Measurements from ENCODE around the gene AGTRAP. TPM values are rescaled to one million over a fixed set of nuclear protein-coding genes. Genes with fewer than 3 reads are reported as not detected.

AGTRAP gene
- total RNA-seq, 2 experiments from 2014 or later, result 20.3 to 21.7 TPM

DNA sequence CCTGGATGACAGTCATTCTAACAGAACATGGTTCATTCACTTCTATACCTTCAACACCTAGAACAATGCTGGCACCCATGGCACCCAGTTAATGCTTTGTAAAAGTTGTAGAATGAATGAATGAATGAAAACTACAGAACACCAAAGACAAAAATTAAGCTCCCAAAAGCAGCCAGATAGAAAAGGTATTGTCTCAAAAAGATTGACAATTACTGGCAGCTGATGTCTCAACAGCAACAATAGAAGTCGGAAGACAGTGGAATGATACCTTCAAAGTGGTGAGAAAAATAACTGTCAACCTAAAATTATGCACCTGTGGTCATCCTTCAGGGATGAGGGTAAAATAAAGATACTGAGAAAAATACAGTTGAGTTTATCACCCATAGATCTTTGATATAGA lies 21.1 kb downstream of the AGTRAP start:
- Mint-ChIP-seq H3K36me3 (ENCODE audit: low read depth) (no peaks in the 10 kb centered on the region), H3K27ac (no peak overlapping the region), H3K4me1 (ENCODE audit: low read depth) (peaks cover 5% of the 10 kb centered on the region), H3K27me3 (ENCODE audit: low read depth) (peaks cover 4% of the 10 kb centered on the region), H3K9me3 (no peaks in the 10 kb centered on the region), H3K4me3 (no peak overlapping the region)
- CTCF ChIA-PET, result interaction anchor here (0.6 to 1.2 kb wide), 2 partner anchors 14 to 37 kb away, joined by 3 read pairs; no protein-coding TSS in a partner anchor
- DNase-seq, result no peak
- intact Hi-C loops (cut with micrococcal nuclease), result no loop called here

DNA sequence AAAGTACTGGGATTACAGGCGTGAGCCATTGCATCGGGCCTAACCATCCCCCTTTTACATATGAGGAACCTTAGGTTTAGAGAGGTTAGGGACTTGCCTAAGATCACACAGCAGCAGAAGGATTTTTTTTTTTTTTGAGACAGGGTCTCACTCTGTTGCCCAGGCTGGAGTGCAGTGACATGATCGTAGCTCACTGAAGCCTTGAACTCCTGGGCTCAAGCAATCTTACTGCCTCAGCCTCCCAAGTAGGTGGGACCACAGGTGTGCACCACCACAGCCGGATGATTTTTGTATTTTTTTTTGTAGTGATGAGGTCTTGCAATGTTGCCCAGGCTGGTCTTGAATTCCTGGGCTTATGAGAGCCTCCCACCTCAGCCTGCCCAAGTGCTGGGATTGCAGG lies 23.9 kb downstream of the AGTRAP start:
- Mint-ChIP-seq H3K4me1 (ENCODE audit: low read depth) (peaks cover 5% of the 10 kb centered on the region), H3K27me3 (ENCODE audit: low read depth) (peaks cover 10% of the 10 kb centered on the region), H3K4me3 (no peak overlapping the region), H3K36me3 (ENCODE audit: low read depth) (no peaks in the 10 kb centered on the region), H3K9me3 (no peaks in the 10 kb centered on the region), H3K27ac (no peak overlapping the region)
- DNase-seq, result no peak
- intact Hi-C loops (cut with micrococcal nuclease), result no loop called here
- CTCF ChIA-PET, result no interaction called here

DNA sequence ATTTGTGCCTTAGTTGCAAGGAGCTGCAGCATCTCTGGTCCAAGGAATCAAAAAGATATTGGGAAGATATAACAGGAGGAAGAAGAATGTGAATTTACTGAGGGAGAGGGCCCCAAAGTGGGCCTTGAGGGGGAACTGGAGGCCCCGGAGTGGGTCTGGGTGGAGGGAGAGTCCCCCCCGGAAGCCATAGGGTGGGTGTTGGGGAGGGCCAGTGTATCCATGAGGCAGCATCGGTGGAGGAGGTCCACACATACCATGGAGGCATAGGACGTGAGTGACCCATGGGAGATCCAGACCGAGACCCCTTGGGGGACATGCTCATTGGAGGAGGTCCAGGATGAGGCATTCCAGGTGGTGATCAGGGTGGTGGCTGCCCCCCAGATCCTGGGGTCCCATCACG lies 25.3 kb downstream of the AGTRAP start:
- H3K27ac Mint-ChIP-seq, result no peak overlapping the region
- peaks cover 10% of the 10 kb centered on the region for H3K27me3 Mint-ChIP-seq (ENCODE audit: low read depth)
- no peaks in the 10 kb centered on the region for H3K9me3 Mint-ChIP-seq
- peaks cover 5% of the 10 kb centered on the region for H3K4me1 Mint-ChIP-seq (ENCODE audit: low read depth)
- no peak overlapping the region for H3K4me3 Mint-ChIP-seq
- no peaks in the 10 kb centered on the region for H3K36me3 Mint-ChIP-seq (ENCODE audit: low read depth)
- intact Hi-C loops (cut with micrococcal nuclease), result no loop called here
- no peak for DNase-seq
- CTCF ChIA-PET, result no interaction called here

DNA sequence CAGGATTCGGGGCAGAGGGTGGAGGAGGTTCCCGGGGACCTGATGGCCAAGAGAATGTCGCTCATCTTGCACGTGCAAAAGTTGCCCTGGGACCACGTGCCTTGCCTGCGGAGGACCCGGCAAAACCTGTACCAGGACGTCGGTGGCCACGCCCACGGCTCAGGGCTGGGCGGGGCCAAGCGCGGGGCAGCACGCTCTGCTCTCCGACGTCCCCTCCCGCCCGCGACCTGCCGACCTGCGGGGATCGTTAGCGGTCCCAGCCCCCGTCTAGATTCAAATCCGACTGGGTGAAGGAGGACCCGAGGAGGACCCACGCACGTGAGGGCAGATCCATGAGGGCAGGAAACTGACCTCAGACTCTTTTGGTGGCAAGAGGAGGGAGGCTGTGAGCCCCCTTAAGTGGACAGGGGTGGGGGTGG lies 26.1 kb downstream of the AGTRAP start, which contains the start of gene C1orf167:
Gene C1orf167, plus strand, starts transcription at position 206 of the 419 bp plus-strand sequence. CDS start 2,208 bp downstream, outside the sequence.
- intact Hi-C loops (cut with micrococcal nuclease), result no loop called here
- peaks cover 10% of the 10 kb centered on the region for H3K27me3 Mint-ChIP-seq (ENCODE audit: low read depth)
- DNase-seq, result peak; percentile 30
- no peak within 1 kb of the TSS for H3K27ac Mint-ChIP-seq
- H3K4me1 Mint-ChIP-seq (ENCODE audit: low read depth), result peaks cover 5% of the 10 kb centered on the region
- H3K36me3 Mint-ChIP-seq (ENCODE audit: low read depth), result no peaks in the 10 kb centered on the region
- peak within 1 kb of the TSS; percentile 21 for H3K4me3 Mint-ChIP-seq
- CTCF ChIA-PET, result no interaction called here
- no peaks in the 10 kb centered on the region for H3K9me3 Mint-ChIP-seq

DNA sequence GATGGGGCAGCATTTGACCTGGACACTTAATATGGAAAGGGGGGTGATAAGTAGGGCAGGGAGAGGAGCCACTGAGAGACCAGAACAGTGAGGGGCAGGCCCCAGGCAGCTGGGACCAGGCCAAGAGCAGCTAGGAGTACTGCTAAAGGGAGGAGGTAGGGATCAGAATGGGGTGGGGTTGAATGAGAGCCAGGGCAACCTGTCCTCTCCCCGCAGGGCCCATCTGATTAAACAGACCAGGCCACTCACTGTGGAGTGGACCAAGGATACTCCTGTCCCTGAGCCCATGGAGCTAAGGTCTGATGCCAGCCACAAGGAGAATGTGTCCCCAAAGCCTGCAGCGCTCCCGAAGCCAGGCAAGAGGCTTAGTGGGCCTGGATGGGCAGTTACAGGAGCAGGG lies 28.2 kb downstream of the AGTRAP start:
- Mint-ChIP-seq H3K36me3 (ENCODE audit: low read depth) (no peaks in the 10 kb centered on the region), H3K27me3 (ENCODE audit: low read depth) (peaks cover 10% of the 10 kb centered on the region), H3K27ac (no peak overlapping the region), H3K4me1 (ENCODE audit: low read depth) (peaks cover 5% of the 10 kb centered on the region), H3K4me3 (no peak overlapping the region), H3K9me3 (no peaks in the 10 kb centered on the region)
- DNase-seq, result no peak
- CTCF ChIA-PET, result no interaction called here
- intact Hi-C loops (cut with micrococcal nuclease), result no loop called here

DNA sequence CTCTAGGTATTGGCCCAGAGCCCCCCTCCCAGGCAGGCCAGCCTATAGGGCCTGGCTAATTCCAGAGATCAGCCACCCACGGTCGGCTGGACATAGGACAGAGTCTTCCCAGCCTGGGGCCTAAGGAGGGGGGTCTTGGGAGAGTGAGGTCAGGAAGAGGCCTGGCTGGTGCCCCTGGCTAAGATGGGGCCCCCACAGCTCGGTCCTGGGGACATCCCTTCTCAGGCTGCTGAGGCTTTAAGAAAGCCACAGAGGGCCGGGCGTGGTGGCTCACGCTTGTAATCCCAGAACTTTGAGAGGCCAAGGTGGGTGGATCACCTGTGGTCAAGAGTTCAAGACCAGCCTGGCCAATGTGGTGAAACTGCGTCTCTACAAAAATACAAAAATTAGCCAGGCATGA lies 28.6 kb downstream of the AGTRAP start:
- Mint-ChIP-seq H3K4me1 (ENCODE audit: low read depth) (peaks cover 5% of the 10 kb centered on the region), H3K4me3 (no peak overlapping the region), H3K36me3 (ENCODE audit: low read depth) (no peaks in the 10 kb centered on the region), H3K27ac (no peak overlapping the region), H3K27me3 (ENCODE audit: low read depth) (peaks cover 10% of the 10 kb centered on the region), H3K9me3 (no peaks in the 10 kb centered on the region)
- CTCF ChIA-PET, result interaction anchor here (0.6 kb wide), 1 partner anchor 149 kb away, joined by 4 read pairs; no protein-coding TSS in a partner anchor
- intact Hi-C loops (cut with micrococcal nuclease), result no loop called here
- DNase-seq, result no peak

DNA sequence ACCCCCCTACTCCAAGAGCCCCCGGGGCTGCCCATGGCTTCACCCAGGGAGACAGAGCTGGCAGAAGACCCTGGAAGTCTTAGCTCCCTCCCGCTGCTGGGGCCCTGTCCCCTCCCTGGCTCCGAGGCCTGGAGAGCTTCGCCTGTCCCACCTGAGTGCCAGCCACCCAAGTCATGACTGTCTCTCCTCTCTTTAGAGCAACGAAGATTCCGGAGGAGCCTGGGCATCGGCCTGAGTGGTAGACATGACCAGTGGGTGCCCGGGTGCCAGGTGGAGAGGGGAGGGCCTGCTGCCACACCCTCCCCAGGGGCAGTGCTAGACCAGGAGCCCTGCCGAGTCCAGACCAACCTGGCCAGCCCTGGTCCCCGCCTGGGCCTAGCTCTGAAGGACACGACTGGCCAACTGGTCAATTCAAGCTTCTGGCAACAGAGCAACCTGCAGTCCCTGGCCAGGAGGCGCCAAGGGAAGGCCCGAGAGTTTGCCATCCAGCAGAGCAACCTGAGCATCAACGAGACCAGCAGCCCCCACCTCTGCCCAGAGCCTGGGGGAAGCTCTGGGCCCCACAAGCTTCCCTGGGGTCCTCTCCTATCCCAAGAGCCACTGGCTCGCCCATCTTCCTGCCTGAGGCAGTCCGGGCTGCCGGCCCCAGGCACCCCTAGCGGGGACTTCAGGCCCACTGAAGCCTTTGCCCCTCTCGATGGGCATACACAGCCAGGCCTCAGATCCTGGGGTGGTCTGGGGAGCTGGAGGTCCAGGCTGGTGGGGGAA lies 29.9 kb downstream of the AGTRAP start:
- Mint-ChIP-seq H3K4me1 (ENCODE audit: low read depth) (peaks cover 5% of the 10 kb centered on the region), H3K4me3 (no peak overlapping the region), H3K27me3 (ENCODE audit: low read depth) (peaks cover 6% of the 10 kb centered on the region), H3K36me3 (ENCODE audit: low read depth) (no peaks in the 10 kb centered on the region), H3K9me3 (no peaks in the 10 kb centered on the region), H3K27ac (no peak overlapping the region)
- intact Hi-C loops (cut with micrococcal nuclease), result no loop called here
- DNase-seq, result no peak
- CTCF ChIA-PET, result no interaction called here

DNA sequence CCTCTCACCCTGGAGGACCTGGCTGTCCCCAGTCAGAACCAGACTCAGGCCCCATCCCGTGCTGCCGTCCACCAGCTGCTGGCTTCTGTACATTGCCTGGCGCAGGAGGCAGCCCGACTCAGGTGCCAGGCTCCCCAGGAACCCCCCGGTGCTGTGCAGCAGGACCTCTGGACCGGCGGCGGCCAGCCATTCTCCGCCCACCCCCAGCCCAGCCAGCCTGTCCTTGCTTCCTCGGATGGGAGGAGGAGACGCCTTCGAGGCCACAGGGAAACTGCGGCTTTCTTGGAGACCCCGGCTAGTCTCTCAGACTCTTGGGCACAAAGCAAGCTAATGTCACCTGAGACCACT lies 30.5 kb downstream of the AGTRAP start:
- no peak overlapping the region for H3K27ac Mint-ChIP-seq
- CTCF ChIA-PET, result no interaction called here
- no peak for DNase-seq
- peaks cover 6% of the 10 kb centered on the region for H3K27me3 Mint-ChIP-seq (ENCODE audit: low read depth)
- no peak overlapping the region for H3K4me3 Mint-ChIP-seq
- H3K36me3 Mint-ChIP-seq (ENCODE audit: low read depth), result no peaks in the 10 kb centered on the region
- H3K4me1 Mint-ChIP-seq (ENCODE audit: low read depth), result peaks cover 5% of the 10 kb centered on the region
- no peaks in the 10 kb centered on the region for H3K9me3 Mint-ChIP-seq
- intact Hi-C loops (cut with micrococcal nuclease), result no loop called here

DNA sequence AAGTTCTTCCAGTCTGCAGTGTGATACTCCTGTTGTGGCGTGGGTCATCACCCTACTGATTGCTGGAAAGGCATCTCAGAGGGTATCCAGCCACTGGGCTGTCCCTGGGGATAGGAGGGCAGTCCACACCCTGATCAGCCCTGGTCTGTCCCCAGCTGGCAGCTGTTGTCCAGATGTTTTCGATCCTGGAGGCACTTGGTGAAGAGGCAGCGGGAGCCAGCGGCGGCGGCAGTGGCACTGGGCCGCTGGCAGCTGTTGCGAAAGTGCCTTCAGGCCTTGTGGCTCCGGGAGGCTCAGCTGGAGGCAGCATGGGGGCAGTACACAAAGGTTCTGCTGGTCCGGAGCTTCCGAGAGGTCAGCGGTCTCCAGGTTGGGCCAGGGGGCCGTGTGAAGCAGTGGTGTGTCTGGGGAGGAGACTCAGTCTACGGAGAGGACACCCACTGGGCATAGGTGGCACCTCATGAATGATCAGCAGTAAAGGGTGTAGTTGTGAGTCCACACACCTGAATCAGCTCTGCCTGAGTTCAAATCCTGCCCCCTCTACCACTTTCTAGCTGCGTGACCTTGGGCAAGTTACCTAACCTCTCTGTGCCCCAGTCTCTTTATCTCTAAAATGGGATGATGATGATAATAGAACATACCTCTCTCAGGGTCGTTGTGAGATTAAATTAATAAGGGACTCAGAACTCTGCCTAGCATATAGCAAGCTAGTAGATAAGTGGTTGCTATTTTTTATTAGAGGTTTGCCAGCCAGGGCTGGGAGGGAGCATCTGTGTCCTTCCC lies 32.2 kb downstream of the AGTRAP start:
- Mint-ChIP-seq H3K4me1 (ENCODE audit: low read depth) (no peaks in the 10 kb centered on the region), H3K36me3 (ENCODE audit: low read depth) (no peaks in the 10 kb centered on the region), H3K9me3 (no peaks in the 10 kb centered on the region), H3K27ac (no peak overlapping the region), H3K27me3 (ENCODE audit: low read depth) (no peaks in the 10 kb centered on the region), H3K4me3 (no peak overlapping the region)
- CTCF ChIA-PET, result no interaction called here
- intact Hi-C loops (cut with micrococcal nuclease), result no loop called here
- DNase-seq, result no peak

DNA sequence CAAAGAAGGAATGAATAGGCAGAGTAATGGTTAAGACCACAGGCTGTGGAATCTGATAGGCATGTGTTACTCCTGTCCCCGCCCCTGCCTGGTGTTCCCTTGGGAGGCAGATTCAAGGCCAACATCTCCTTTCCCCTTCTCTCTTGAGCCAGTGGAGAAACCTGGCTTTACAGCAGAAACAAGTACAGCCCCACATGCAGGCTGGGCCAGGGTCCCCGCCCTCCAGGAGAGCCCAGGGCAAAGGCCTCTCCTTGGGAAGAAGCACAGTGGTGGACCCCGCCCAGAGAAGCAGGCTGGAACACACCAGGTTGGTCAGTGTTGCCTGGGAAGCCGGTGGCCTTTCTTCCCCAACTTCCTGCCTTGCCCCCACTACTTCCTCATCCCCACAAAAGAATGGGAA lies 32.9 kb downstream of the AGTRAP start:
- intact Hi-C loops (cut with micrococcal nuclease), result no loop called here

DNA sequence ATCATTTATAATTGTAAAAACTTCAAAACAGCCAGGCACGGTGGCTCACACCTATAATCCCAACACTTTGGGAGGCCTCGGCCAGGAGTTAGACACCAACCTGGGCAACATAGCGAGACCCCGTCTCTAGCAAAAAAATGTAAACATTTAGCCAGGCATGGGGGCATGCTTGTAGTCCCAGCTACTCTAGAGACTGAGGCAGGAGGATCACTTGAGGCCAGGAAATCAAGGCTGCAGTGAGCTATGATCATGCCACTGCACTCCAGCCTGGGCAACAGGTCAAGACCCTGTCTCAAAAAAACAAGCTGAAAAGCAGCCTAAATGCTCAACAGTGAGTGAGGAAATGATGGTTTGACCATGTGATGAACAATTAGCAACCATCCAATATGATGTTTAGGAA lies 33.3 kb downstream of the AGTRAP start:
- H3K27ac Mint-ChIP-seq, result no peak overlapping the region
- no peaks in the 10 kb centered on the region for H3K9me3 Mint-ChIP-seq
- no peaks in the 10 kb centered on the region for H3K36me3 Mint-ChIP-seq (ENCODE audit: low read depth)
- no peaks in the 10 kb centered on the region for H3K27me3 Mint-ChIP-seq (ENCODE audit: low read depth)
- H3K4me3 Mint-ChIP-seq, result no peak overlapping the region
- no peaks in the 10 kb centered on the region for H3K4me1 Mint-ChIP-seq (ENCODE audit: low read depth)
- intact Hi-C loops (cut with micrococcal nuclease), result no loop called here
- DNase-seq, result no peak
- CTCF ChIA-PET, result no interaction called here

More for the DNA sequence above, 32.9 kb downstream of the AGTRAP start:
- H3K9me3 Mint-ChIP-seq, result no peaks in the 10 kb centered on the region
- no peaks in the 10 kb centered on the region for H3K27me3 Mint-ChIP-seq (ENCODE audit: low read depth)
- no peak for DNase-seq
- H3K36me3 Mint-ChIP-seq (ENCODE audit: low read depth), result no peaks in the 10 kb centered on the region
- H3K4me1 Mint-ChIP-seq (ENCODE audit: low read depth), result no peaks in the 10 kb centered on the region
- CTCF ChIA-PET, result no interaction called here
- no peak overlapping the region for H3K27ac Mint-ChIP-seq
- H3K4me3 Mint-ChIP-seq, result no peak overlapping the region

DNA sequence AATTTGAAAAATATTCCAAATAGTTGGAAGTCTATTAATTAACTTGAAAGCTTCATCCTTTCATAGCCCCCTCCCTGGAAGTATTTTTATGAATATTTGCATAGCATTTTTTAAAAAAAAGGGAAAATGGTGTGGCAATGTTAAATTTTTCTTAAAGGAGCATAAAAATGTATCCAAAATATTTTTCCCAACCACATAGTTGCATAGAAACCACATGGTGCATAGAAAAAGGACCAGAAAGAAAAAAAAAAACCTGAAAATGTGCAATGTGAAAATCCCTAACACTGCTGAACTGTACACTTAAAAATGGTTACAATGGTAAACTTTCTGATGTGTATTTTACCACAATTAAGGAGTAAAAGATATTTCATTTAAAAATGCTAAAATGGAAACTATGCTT lies 34.1 kb downstream of the AGTRAP start:
- CTCF ChIA-PET, result no interaction called here
- H3K4me3 Mint-ChIP-seq, result no peak overlapping the region
- no peaks in the 10 kb centered on the region for H3K4me1 Mint-ChIP-seq (ENCODE audit: low read depth)
- DNase-seq, result no peak
- no peaks in the 10 kb centered on the region for H3K9me3 Mint-ChIP-seq
- H3K27me3 Mint-ChIP-seq (ENCODE audit: low read depth), result no peaks in the 10 kb centered on the region
- H3K36me3 Mint-ChIP-seq (ENCODE audit: low read depth), result no peaks in the 10 kb centered on the region
- H3K27ac Mint-ChIP-seq, result no peak overlapping the region
- intact Hi-C loops (cut with micrococcal nuclease), result no loop called here

DNA sequence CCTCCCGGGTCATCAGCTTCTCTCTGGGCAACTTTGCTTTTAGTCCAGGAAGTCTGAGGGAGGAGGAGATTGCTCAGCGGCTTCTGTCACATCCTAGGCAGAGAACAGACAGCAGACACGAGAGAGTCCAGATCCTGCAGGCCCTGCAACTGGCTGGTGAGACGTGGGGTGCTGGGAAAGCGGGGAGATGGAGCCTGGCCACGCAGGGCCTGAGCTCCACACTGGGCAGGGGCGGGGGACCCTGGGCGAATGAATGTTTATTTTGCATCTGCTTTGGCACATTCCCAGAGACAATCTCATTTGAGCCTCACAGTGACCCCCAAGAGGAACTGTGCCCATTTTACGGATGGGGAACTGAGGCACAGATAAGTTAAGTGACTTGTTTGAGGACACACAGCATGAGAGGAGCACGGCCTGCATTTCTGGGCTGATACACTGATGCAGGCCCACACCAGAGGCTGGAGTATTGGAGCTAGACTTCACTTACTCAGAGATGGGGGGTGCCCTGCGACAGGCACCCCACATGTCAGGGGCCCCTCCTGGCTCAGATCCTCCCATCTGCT lies 35.6 kb downstream of the AGTRAP start:
- H3K36me3 Mint-ChIP-seq (ENCODE audit: low read depth), result no peaks in the 10 kb centered on the region
- H3K27me3 Mint-ChIP-seq (ENCODE audit: low read depth), result no peaks in the 10 kb centered on the region
- H3K4me3 Mint-ChIP-seq, result no peak overlapping the region
- intact Hi-C loops (cut with micrococcal nuclease), result no loop called here
- CTCF ChIA-PET, result no interaction called here
- H3K4me1 Mint-ChIP-seq (ENCODE audit: low read depth), result no peaks in the 10 kb centered on the region
- H3K9me3 Mint-ChIP-seq, result no peaks in the 10 kb centered on the region
- no peak overlapping the region for H3K27ac Mint-ChIP-seq
- DNase-seq, result no peak

Data from activated naive CD4-positive, alpha-beta T cell treated with anti-CD3 and anti-CD28 coated beads for 36 hours (primary cell).